Nephron progenitor cell (in vitro differentiated cells): ENCODE measurements around the gene HPCAL1.

Experiments used
- DNase-seq: peaks from one replicate; pipeline ENCODE4 v3.0.0; 2021
- H3K27ac Mint-ChIP-seq: 2 replicates; pipeline ENCODE4 v1.8.0; 2021; ENCODE audit warnings: mild to moderate bottlenecking, moderate library complexity, mixed read lengths
- H3K27me3 Mint-ChIP-seq: 2 replicates; pipeline ENCODE4 v1.8.0; 2021; ENCODE audit warnings: mild to moderate bottlenecking, low read depth, mixed read lengths; ENCODE audit not compliant: poor library complexity
- H3K36me3 Mint-ChIP-seq: 2 replicates; pipeline ENCODE4 v1.8.0; 2021; ENCODE audit warnings: low read depth, mixed read lengths
- H3K4me1 Mint-ChIP-seq: 2 replicates; pipeline ENCODE4 v1.8.0; 2021; ENCODE audit warnings: mixed read lengths
- H3K4me3 Mint-ChIP-seq: 2 replicates; pipeline ENCODE4 v1.8.0; 2021; ENCODE audit warnings: mild to moderate bottlenecking, moderate library complexity, mixed read lengths
- H3K9me3 Mint-ChIP-seq: 2 replicates; pipeline ENCODE4 v1.8.0; 2021; ENCODE audit warnings: mild to moderate bottlenecking, moderate library complexity, mixed read lengths
- CTCF ChIP-seq: fragments of 200-600 bp; sonication (generic); IDR thresholded peaks from 2 replicates; pipeline ENCODE4 v1.5.0; 2021; ENCODE audit warnings: antibody characterized with exemption

The HPCAL1 gene

GRCh38 chr2:10392951-10393639, 90.4 kb downstream of the HPCAL1 start:
- H3K4me1 Mint-ChIP-seq: peaks cover 23% of the 10 kb centered on the region
- no peak overlapping the region for H3K27ac Mint-ChIP-seq
- no peaks in the 10 kb centered on the region for H3K36me3 Mint-ChIP-seq
- no peaks in the 10 kb centered on the region for H3K9me3 Mint-ChIP-seq
- no peak for TF ChIP-seq CTCF
- H3K4me3 Mint-ChIP-seq: no peak overlapping the region
- no peak for DNase-seq
- peaks cover 23% of the 10 kb centered on the region for H3K27me3 Mint-ChIP-seq

GRCh38 chr2:10393640-10393982, 90.9 kb downstream of the HPCAL1 start:
- TF ChIP-seq CTCF: no peak
- Mint-ChIP-seq H3K36me3 (peaks cover under 1% of the 10 kb centered on the region), H3K9me3 (no peaks in the 10 kb centered on the region), H3K27me3 (peaks cover 20% of the 10 kb centered on the region), H3K27ac (no peak overlapping the region), H3K4me1 (peaks cover 19% of the 10 kb centered on the region), H3K4me3 (no peak overlapping the region)
- no peak for DNase-seq

GRCh38 chr2:10395893-10396292, 93.2 kb downstream of the HPCAL1 start:
- peaks cover 3% of the 10 kb centered on the region for H3K9me3 Mint-ChIP-seq
- peaks cover 20% of the 10 kb centered on the region for H3K27me3 Mint-ChIP-seq
- H3K36me3 Mint-ChIP-seq: peaks cover 11% of the 10 kb centered on the region
- no peak for TF ChIP-seq CTCF
- H3K4me1 Mint-ChIP-seq: peaks cover 18% of the 10 kb centered on the region
- DNase-seq: no peak
- no peak overlapping the region for H3K27ac Mint-ChIP-seq
- H3K4me3 Mint-ChIP-seq: no peak overlapping the region

- no peak for DNase-seq
- Mint-ChIP-seq H3K27ac (no peak overlapping the region), H3K9me3 (peaks cover 3% of the 10 kb centered on the region), H3K4me1 (peaks cover 18% of the 10 kb centered on the region), H3K4me3 (no peak overlapping the region), H3K27me3 (peaks cover 16% of the 10 kb centered on the region), H3K36me3 (peaks cover 16% of the 10 kb centered on the region)
- TF ChIP-seq CTCF: no peak
Measured at GRCh38 chr2:10396464-10396863, 93.8 kb downstream of the HPCAL1 start.

- Mint-ChIP-seq H3K27ac (no peak overlapping the region), H3K9me3 (peaks cover 3% of the 10 kb centered on the region), H3K27me3 (peaks cover 10% of the 10 kb centered on the region), H3K4me1 (peaks cover 16% of the 10 kb centered on the region), H3K36me3 (peaks cover 16% of the 10 kb centered on the region), H3K4me3 (no peak overlapping the region)
- TF ChIP-seq CTCF: no peak
- no peak for DNase-seq
Measured at GRCh38 chr2:10397297-10397875, 94.7 kb downstream of the HPCAL1 start.

GRCh38 chr2:10397878-10398277, 95.2 kb downstream of the HPCAL1 start:
- Mint-ChIP-seq H3K4me1 (peaks cover 11% of the 10 kb centered on the region), H3K9me3 (peaks cover 3% of the 10 kb centered on the region), H3K27ac (no peak overlapping the region), H3K4me3 (no peak overlapping the region), H3K27me3 (peaks cover 10% of the 10 kb centered on the region), H3K36me3 (peaks cover 16% of the 10 kb centered on the region)
- DNase-seq: no peak
- no peak for TF ChIP-seq CTCF
